Upper lobe of right lung (tissue), 1 donor: ENCODE data around the gene CDA. TPM values are rescaled to one million over a fixed set of nuclear protein-coding genes. Genes with fewer than 3 reads are reported as not detected.

Experiments used
- ATAC-seq: fragments of 200-7000 bp; cut with Tn5 transposase; one replicate; pipeline ENCODE4 v1.9.1; 2020; ENCODE audit warnings: mild to moderate bottlenecking, moderate library complexity
- DNase-seq: peaks from one replicate; pipeline ENCODE4 v3.0.0-alpha.2; 2020
- H3K27ac ChIP-seq: fragments of 200-600 bp; one replicate; pipeline ENCODE4 v1.8.0; 2022
- H3K27me3 ChIP-seq: fragments of 200-600 bp; one replicate; pipeline ENCODE4 v1.8.0; 2022; ENCODE audit warnings: mild to moderate bottlenecking
- H3K36me3 ChIP-seq: fragments of 200-600 bp; one replicate; pipeline ENCODE4 v1.8.0; 2022
- H3K4me1 ChIP-seq: fragments of 200-600 bp; one replicate; pipeline ENCODE4 v1.8.0; 2022
- H3K4me3 ChIP-seq: fragments of 200-600 bp; one replicate; pipeline ENCODE4 v1.8.0; 2022; ENCODE audit warnings: mild to moderate bottlenecking
- H3K9me3 ChIP-seq: fragments of 200-600 bp; one replicate; pipeline ENCODE4 v1.8.0; 2022
- intact Hi-C: fragments of 100-400 bp; cut with DNase I; formaldehyde crosslinking; loops from one replicate; pipeline ENCODE4 v1.11.0; 2022
- total RNA-seq: library from RNA; stranded (reverse); fragmentation: NEBNext Ultra II Directional; extraction: Animal tissue kit (Norgen Biotek cat#: 25700); gene quantifications from one replicate; pipeline ENCODE4 v1.2.1, GENCODE V29; 2021
- TF ChIP-seq, protein P1 (sequence below): fragments of 200-600 bp; IDR thresholded peaks from one replicate; pipeline ENCODE4 v1.8.0; 2022; ENCODE audit warnings: antibody characterized with exemption
- donor health status: DM: no; HTN: yes; CAD: no; lungs with severe emphysema.

CDA gene
- total RNA-seq, 1 donor from 2014 or later = 8.8 TPM

DNA sequence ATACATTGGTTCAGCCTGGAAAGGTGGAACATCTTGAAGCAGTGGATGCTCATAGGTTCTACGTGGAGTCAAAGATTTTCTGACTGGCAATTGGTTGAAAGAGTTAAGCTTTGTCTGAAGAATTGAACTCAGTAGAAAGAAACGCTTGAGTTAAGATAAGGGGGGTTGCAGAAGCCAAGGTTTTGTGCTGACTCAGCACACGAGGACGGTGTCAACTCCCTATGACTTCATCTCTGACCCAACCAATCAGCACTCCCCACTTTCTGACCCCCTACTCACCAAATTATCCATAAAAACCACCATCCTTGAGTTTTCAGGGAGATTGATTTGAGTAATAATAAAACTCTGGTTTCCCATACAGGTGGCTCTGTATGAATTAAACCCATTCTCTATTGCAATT lies 41.8 kb downstream of the CDA start:
- H3K9me3 ChIP-seq = no peaks in the 10 kb centered on the region
- ATAC-seq (no peak), DNase-seq (no peak)
- no peaks in the 10 kb centered on the region for H3K36me3 ChIP-seq
- H3K27ac ChIP-seq = no peak overlapping the region
- intact Hi-C loops = no loop called here
- no peak overlapping the region for H3K4me3 ChIP-seq
- TF ChIP-seq, protein P1, sequence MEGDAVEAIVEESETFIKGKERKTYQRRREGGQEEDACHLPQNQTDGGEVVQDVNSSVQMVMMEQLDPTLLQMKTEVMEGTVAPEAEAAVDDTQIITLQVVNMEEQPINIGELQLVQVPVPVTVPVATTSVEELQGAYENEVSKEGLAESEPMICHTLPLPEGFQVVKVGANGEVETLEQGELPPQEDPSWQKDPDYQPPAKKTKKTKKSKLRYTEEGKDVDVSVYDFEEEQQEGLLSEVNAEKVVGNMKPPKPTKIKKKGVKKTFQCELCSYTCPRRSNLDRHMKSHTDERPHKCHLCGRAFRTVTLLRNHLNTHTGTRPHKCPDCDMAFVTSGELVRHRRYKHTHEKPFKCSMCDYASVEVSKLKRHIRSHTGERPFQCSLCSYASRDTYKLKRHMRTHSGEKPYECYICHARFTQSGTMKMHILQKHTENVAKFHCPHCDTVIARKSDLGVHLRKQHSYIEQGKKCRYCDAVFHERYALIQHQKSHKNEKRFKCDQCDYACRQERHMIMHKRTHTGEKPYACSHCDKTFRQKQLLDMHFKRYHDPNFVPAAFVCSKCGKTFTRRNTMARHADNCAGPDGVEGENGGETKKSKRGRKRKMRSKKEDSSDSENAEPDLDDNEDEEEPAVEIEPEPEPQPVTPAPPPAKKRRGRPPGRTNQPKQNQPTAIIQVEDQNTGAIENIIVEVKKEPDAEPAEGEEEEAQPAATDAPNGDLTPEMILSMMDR = no peak
- H3K4me1 ChIP-seq = peaks cover 16% of the 10 kb centered on the region
- no peaks in the 10 kb centered on the region for H3K27me3 ChIP-seq

DNA sequence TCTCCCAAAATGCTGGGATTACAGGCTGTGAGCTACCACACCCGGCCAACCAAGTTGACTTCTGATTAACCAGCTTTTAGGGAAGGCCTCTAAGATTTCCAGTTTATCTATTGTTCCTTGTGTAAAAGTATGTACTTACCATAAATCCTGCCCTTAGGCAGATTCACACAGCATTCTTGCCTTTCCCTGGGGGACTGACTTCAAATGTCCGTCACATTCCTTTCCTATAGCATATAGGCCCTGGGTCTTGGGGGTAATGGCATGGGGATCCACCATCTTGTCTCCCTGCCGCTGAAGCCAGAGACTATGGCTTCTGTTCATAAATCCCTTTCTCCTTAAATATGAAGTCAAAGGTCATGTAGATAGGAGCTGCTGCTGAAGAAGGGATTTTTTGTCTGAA lies 43.5 kb downstream of the CDA start:
- ATAC-seq (no peak), DNase-seq (no peak)
- TF ChIP-seq, protein P1 = no peak
- no peaks in the 10 kb centered on the region for H3K27me3 ChIP-seq
- peaks cover 9% of the 10 kb centered on the region for H3K36me3 ChIP-seq
- H3K4me1 ChIP-seq = peaks cover 16% of the 10 kb centered on the region
- no peak overlapping the region for H3K27ac ChIP-seq
- no peaks in the 10 kb centered on the region for H3K9me3 ChIP-seq
- H3K4me3 ChIP-seq = no peak overlapping the region
- intact Hi-C loops = no loop called here

DNA sequence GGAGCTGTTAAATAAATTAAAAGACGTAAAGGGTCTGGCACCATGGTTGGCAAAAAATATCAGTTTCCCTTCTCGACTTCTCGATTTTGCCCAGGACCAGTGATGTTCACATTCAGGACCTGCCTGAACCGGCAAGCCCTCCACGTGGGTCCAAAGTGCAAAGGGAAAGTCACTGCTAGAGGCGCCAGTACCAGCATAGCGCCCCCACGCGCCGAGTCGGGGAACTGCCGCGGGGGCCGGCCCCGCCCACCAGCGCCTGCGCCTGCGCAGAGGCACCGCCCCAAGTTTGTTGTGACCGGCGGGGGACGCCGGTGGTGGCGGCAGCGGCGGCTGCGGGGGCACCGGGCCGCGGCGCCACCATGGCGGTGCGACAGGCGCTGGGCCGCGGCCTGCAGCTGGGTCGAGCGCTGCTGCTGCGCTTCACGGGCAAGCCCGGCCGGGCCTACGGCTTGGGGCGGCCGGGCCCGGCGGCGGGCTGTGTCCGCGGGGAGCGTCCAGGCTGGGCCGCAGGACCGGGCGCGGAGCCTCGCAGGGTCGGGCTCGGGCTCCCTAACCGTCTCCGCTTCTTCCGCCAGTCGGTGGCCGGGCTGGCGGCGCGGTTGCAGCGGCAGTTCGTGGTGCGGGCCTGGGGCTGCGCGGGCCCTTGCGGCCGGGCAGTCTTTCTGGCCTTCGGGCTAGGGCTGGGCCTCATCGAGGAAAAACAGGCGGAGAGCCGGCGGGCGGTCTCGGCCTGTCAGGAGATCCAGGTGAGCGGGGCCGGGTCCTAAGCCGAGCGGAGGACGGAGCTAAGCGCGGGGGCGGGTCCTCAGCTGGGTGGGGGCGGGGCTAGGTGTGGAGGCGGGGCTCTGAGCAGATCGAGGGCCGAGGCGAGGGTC lies 44.5 kb downstream of the CDA start, which contains the start of gene PINK1:
PINK1 (plus strand) TSS at position 269 of the 875 bp plus-strand sequence; CDS start at position 360, 91 bp downstream.
- ATAC-seq (peak; percentile 94), DNase-seq (peak; percentile 93)
- intact Hi-C loops = no loop called here

DNA sequence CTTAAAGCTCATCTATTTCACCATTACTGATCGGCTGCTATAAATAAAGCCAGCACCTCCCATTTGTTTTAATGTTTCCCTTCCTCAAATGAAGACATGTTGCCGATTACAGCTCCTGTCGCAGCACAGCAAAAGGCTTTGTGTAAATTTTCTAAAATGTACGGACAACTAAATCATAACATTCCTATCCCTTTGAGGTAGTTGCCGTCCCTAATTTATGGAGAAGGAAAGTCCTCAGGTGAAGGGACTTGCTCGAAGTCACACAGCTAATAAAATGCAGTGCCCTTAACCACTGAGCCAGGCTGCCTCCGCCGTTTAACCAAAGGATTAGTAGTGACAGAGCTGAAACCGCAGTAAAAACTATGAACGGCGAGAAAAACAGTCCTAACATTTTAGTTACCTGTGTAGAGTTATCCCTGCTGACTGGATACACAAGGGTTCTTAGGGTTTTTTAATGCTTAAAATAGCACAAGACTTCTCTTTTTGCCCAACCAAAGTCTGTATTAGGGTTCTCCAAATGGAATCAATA lies 45.2 kb downstream of the CDA start:
- H3K4me3 ChIP-seq = peak overlapping the region; percentile 92
- H3K36me3 ChIP-seq = peaks cover 26% of the 10 kb centered on the region
- TF ChIP-seq, protein P1 = no peak
- ATAC-seq (no peak), DNase-seq (no peak)
- no peaks in the 10 kb centered on the region for H3K9me3 ChIP-seq
- peaks cover 16% of the 10 kb centered on the region for H3K4me1 ChIP-seq
- peak overlapping the region; percentile 52 for H3K27ac ChIP-seq
- intact Hi-C loops = no loop called here
- H3K27me3 ChIP-seq = no peaks in the 10 kb centered on the region

More for the DNA sequence above, 44.5 kb downstream of the CDA start, which contains the start of gene PINK1:
- H3K4me1 ChIP-seq = peaks cover 16% of the 10 kb centered on the region
- no peaks in the 10 kb centered on the region for H3K9me3 ChIP-seq
- TF ChIP-seq, protein P1 = peak; percentile 98
- peaks cover 19% of the 10 kb centered on the region for H3K36me3 ChIP-seq
- H3K27me3 ChIP-seq = no peaks in the 10 kb centered on the region
- H3K27ac ChIP-seq = peak within 1 kb of the TSS; percentile 91
- H3K4me3 ChIP-seq = peak within 1 kb of the TSS; percentile 92

DNA sequence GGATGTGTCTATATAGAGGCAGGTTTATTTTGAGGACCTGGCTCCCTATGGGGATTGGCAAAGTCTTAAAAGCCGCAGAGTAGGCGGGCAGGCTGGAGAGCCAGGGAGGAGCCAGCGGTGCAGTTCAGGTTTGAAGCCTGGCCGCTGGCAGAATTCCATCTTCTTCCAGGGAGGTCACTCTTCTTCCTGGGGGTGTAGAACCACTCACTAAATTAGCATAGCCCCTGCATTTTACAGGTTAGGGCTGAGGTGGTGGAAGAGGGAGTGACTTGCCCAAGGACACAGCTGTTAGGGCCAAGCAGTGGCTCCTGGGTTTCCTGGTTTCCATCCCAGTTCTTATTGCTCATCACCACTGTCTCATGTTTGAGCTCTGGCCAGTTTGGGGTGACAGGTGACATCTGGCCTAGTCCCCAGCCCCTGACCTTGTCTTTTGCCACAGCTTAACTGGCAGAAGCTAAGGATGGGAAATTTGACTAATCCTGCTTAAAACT lies 45.7 kb downstream of the CDA start:
- DNase-seq (peak; percentile 80), ATAC-seq (peak; percentile 67)
- TF ChIP-seq, protein P1 = no peak
- intact Hi-C loops = no loop called here
- Histone ChIP-seq H3K27me3 (no peaks in the 10 kb centered on the region), H3K36me3 (peaks cover 31% of the 10 kb centered on the region), H3K4me3 (peak overlapping the region; percentile 92), H3K4me1 (peaks cover 16% of the 10 kb centered on the region), H3K9me3 (no peaks in the 10 kb centered on the region), H3K27ac (peak overlapping the region; percentile 52)
